NCI-H2196 treated with DMSO at 0.1 percent for 48 hours (cell line): ENCODE results near the gene ENPP6.

Source experiments
- DNase-seq: peaks from one replicate; lab custom pipeline; 2025; ENCODE audit not compliant: unreplicated experiment; lab: John Stamatoyannopoulos, UW

Gene ENPP6

GRCh38 chr4:184192933-184193332 is 24.7 kb downstream of the ENPP6 start:
- DNase-seq, result no peak

GRCh38 chr4:184191267-184191666 is 26.4 kb downstream of the ENPP6 start:
- DNase-seq, result no peak

- no peak for DNase-seq
These were observed 27.0 kb downstream of the ENPP6 start for GRCh38 chr4:184190711-184191110.

- no peak for DNase-seq
These were observed 27.7 kb downstream of the ENPP6 start for GRCh38 chr4:184189966-184190365.

GRCh38 chr4:184188443-184189400 is 29.0 kb downstream of the ENPP6 start:
- no peak for DNase-seq

GRCh38 chr4:184177271-184177670 is 40.4 kb downstream of the ENPP6 start:
- DNase-seq, result no peak

GRCh38 chr4:184174571-184175488 is 42.8 kb downstream of the ENPP6 start:
- no peak for DNase-seq

- DNase-seq, result no peak
These were observed 46.7 kb downstream of the ENPP6 start for GRCh38 chr4:184171011-184171410.

GRCh38 chr4:184169225-184169867 is 48.3 kb downstream of the ENPP6 start:
- no peak for DNase-seq

GRCh38 chr4:184168406-184169019 is 49.2 kb downstream of the ENPP6 start:
- DNase-seq, result peak; percentile 2

GRCh38 chr4:184167576-184167975 is 50.1 kb downstream of the ENPP6 start:
- DNase-seq, result no peak

GRCh38 chr4:184166736-184167135 is 50.9 kb downstream of the ENPP6 start:
- DNase-seq, result no peak

GRCh38 chr4:184165291-184165690 is 52.4 kb downstream of the ENPP6 start:
- DNase-seq, result no peak

- no peak for DNase-seq
These were observed 53.9 kb downstream of the ENPP6 start for GRCh38 chr4:184163813-184164212.

GRCh38 chr4:184162596-184162995 is 55.1 kb downstream of the ENPP6 start:
- DNase-seq, result no peak

- DNase-seq, result no peak
These were observed 60.4 kb downstream of the ENPP6 start for GRCh38 chr4:184157322-184157721.

- DNase-seq, result no peak
These were observed 61.3 kb downstream of the ENPP6 start for GRCh38 chr4:184156163-184156920.

GRCh38 chr4:184154199-184154598 is 63.5 kb downstream of the ENPP6 start:
- DNase-seq, result no peak

- DNase-seq, result no peak
These were observed 63.9 kb downstream of the ENPP6 start for GRCh38 chr4:184153781-184154180.

GRCh38 chr4:184151988-184152485 is 65.6 kb downstream of the ENPP6 start:
- no peak for DNase-seq
